Mesothelial cell of epicardium (in vitro differentiated cells): ENCODE data around the gene IRF1. TPM values are rescaled to one million over a fixed set of nuclear protein-coding genes. Genes with fewer than 3 reads are reported as not detected.

ENCODE experiments used
- DNase-seq, 2 experiments: peaks; one replicate each; pipeline ENCODE4 v3.0.0; 2021; ENCODE audit warnings: low spot score in 2 of 2; ENCODE audit not compliant: unreplicated experiment in 2 of 2
- H3K27ac Mint-ChIP-seq: 2 replicates; pipeline ENCODE4 v1.8.0; 2021; ENCODE audit warnings: mixed read lengths
- H3K27me3 Mint-ChIP-seq: 2 replicates; pipeline ENCODE4 v1.8.0; 2021; ENCODE audit warnings: low read depth, mixed read lengths
- H3K36me3 Mint-ChIP-seq: 2 replicates; pipeline ENCODE4 v1.8.0; 2021; ENCODE audit warnings: mixed read lengths
- H3K4me1 Mint-ChIP-seq: 2 replicates; pipeline ENCODE4 v1.8.0; 2021; ENCODE audit warnings: mixed read lengths
- H3K4me3 Mint-ChIP-seq: 2 replicates; pipeline ENCODE4 v1.8.0; 2021; ENCODE audit warnings: mild to moderate bottlenecking, moderate library complexity, mixed read lengths
- H3K9me3 Mint-ChIP-seq: 2 replicates; pipeline ENCODE4 v1.8.0; 2021; ENCODE audit warnings: mixed read lengths
- total RNA-seq: library from RNA; stranded (reverse); gene quantifications from 3 replicates; pipeline ENCODE4 v1.2.1, GENCODE V29; 2021
- TF ChIP-seq, protein P1 (sequence below): fragments of 200-600 bp; sonication (generic); IDR thresholded peaks from one replicate; pipeline ENCODE4 v1.5.0; 2021; ENCODE audit warnings: antibody characterized with exemption; ENCODE audit not compliant: unreplicated experiment

IRF1 gene
- total RNA-seq, 1 donor from 2014 or later = 33.3 TPM

DNA sequence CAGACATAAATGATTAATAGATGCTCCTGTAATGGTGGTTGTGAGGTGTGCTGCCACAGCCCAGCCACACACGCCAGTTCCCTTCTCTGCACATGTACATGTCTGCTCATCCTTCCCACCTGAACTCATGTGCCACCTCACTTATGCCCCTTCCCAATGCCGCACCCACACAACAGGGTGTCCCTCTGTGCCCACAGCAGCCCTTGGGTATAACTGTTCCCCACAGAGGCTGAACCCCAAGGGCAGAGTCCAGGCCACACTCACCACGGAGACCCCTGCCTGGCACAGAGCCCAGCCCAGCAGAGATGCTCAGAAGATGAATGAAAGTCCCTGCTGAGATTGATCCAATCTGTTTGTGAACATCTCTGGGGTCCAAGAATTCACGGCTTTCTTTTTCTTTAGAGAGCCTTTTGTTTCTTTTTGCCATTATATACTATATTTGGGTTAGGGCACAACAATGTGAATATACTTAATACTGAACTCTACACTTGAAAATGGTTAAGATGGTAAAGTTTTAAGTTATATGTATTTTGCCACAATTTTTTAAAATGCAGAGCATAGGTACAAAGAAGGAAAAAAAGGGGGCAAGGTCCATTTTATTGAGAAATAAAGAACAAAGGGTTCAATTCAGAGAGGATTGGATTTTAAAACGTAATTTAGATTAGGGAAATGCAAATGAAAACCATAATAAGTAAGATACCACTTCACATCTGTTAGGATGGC is 29.6 kb downstream of the IRF1 start:
- TF ChIP-seq, protein P1, sequence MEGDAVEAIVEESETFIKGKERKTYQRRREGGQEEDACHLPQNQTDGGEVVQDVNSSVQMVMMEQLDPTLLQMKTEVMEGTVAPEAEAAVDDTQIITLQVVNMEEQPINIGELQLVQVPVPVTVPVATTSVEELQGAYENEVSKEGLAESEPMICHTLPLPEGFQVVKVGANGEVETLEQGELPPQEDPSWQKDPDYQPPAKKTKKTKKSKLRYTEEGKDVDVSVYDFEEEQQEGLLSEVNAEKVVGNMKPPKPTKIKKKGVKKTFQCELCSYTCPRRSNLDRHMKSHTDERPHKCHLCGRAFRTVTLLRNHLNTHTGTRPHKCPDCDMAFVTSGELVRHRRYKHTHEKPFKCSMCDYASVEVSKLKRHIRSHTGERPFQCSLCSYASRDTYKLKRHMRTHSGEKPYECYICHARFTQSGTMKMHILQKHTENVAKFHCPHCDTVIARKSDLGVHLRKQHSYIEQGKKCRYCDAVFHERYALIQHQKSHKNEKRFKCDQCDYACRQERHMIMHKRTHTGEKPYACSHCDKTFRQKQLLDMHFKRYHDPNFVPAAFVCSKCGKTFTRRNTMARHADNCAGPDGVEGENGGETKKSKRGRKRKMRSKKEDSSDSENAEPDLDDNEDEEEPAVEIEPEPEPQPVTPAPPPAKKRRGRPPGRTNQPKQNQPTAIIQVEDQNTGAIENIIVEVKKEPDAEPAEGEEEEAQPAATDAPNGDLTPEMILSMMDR = no peak
- no peak overlapping the region for H3K27ac Mint-ChIP-seq

GRCh38 chr5:132459983-132460838 is 30.4 kb downstream of the IRF1 start:
- Mint-ChIP-seq H3K4me3 (no peak overlapping the region), H3K36me3 (peaks cover 8% of the 10 kb centered on the region), H3K27me3 (no peaks in the 10 kb centered on the region), H3K9me3 (no peaks in the 10 kb centered on the region), H3K27ac (no peak overlapping the region), H3K4me1 (peaks cover 20% of the 10 kb centered on the region)
- TF ChIP-seq, protein P1 = no peak
- no peak for DNase-seq

More for the DNA sequence above, 29.6 kb downstream of the IRF1 start:
- Mint-ChIP-seq H3K4me1 (peaks cover 21% of the 10 kb centered on the region), H3K9me3 (no peaks in the 10 kb centered on the region), H3K4me3 (no peak overlapping the region), H3K36me3 (peaks cover 8% of the 10 kb centered on the region), H3K27me3 (no peaks in the 10 kb centered on the region)
- no peak for DNase-seq

DNA sequence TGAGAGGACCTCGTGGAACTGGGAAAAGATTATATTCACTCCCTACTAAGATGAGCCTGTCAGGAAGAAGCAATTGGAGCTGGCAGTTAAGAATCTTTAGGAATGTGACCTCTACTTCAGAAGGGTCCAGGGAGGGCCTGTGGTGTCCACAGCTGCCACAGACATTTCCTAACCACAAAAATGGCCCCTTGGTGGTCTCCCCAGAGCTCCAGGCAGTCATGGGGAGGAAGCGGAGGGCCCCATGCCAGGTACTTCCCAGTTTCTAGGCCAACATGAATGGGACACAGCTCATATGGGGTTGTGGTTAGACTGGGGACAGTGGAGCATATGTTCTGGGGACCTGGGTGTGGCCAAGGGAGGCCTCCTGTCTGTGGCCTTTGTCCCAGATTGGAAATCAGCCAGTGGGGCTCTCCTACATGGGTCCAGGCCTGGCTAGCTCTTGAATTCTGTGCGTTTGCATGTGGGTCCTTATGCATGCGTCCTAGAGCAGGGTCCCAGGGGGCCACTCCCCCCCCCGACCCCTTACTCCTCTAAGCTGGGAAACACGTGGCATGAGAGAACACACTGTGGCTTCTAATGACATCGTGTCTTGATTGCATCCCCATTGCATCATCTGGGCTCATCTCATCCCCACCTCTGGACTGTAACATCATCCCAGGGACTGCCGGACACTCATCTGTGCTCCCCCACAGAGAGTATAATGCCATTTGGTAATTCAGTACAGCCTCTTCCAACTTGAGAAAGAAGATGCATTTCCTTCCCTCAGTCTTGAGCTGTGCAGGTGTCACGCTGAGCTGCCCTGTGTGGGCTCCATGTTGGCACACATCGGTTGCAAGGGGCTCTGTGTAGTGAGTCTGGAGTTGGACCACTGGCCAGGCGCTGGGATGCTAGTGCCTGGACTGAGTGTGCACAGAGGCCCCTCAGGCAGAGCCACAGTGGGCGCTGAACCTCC is 31.3 kb downstream of the IRF1 start:
- Mint-ChIP-seq H3K9me3 (no peaks in the 10 kb centered on the region), H3K4me1 (peaks cover 10% of the 10 kb centered on the region), H3K27me3 (no peaks in the 10 kb centered on the region), H3K36me3 (peaks cover 10% of the 10 kb centered on the region), H3K27ac (no peak overlapping the region), H3K4me3 (no peak overlapping the region)
- DNase-seq = no peak
- TF ChIP-seq, protein P1 = no peak

GRCh38 chr5:132458651-132459030 is 31.9 kb downstream of the IRF1 start:
- H3K27ac Mint-ChIP-seq = no peak overlapping the region
- peaks cover 4% of the 10 kb centered on the region for H3K4me1 Mint-ChIP-seq
- no peaks in the 10 kb centered on the region for H3K27me3 Mint-ChIP-seq
- no peaks in the 10 kb centered on the region for H3K9me3 Mint-ChIP-seq
- TF ChIP-seq, protein P1 = no peak
- peaks cover 12% of the 10 kb centered on the region for H3K36me3 Mint-ChIP-seq
- DNase-seq = no peak
- no peak overlapping the region for H3K4me3 Mint-ChIP-seq

DNA sequence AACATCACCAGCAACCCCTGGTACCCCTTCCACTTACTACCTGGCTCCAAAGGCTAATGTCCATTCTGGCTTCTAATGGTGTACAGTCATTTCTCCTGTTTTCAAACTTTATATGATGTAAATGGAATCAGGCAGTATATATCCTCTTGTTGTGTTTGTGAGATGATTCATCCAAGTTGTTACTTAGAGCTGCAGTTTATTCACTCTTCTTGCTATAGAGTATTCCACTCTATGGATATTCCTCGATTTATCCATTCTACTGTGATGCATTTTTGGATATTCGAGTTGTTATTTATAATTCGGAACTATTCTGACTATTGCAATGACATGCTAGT is 32.4 kb downstream of the IRF1 start:
- no peaks in the 10 kb centered on the region for H3K27me3 Mint-ChIP-seq
- TF ChIP-seq, protein P1 = no peak
- H3K4me3 Mint-ChIP-seq = no peak overlapping the region
- DNase-seq = no peak
- peaks cover under 1% of the 10 kb centered on the region for H3K4me1 Mint-ChIP-seq
- H3K36me3 Mint-ChIP-seq = peaks cover 12% of the 10 kb centered on the region
- no peak overlapping the region for H3K27ac Mint-ChIP-seq
- H3K9me3 Mint-ChIP-seq = no peaks in the 10 kb centered on the region
